ENCODE measurements around the gene SIRPG.

- TF ChIP-seq POLR2A (IDR thresholded peaks at IDR 0.05; ENCODE audit: low read depth, low read length) (no peak), POLR2AphosphoS5 (IDR thresholded peaks at IDR 0.05; ENCODE audit: low read depth, low read length) (no peak), TAF1 (IDR thresholded peaks at IDR 0.05; ENCODE audit: borderline replicate concordance, low read depth, low read length) (no peak)
Measured at GRCh38 chr20:1686151-1686748, 28.7 kb upstream of the SIRPG start.

All from GM12892 (cell line).